A673 (cell line): ENCODE data around the gene TRAP1.

Source experiments
- EZH2 ChIP-seq: fragments of 200-600 bp; sonication (generic); IDR thresholded peaks from 2 replicates; pipeline ENCODE4 v1.6.1; 2017; ENCODE audit warnings: borderline replicate concordance, low read depth, mild to moderate bottlenecking, mixed read lengths, antibody characterized with exemption, low read length; ENCODE audit not compliant: poor library complexity, severe bottlenecking
- TF ChIP-seq, protein P1 (sequence below): fragments of 300-800, 200-600 bp; sonication (generic); conservative IDR thresholded peaks from 2 replicates; pipeline ENCODE4 v1.5.1; 2017; ENCODE audit warnings: low read depth, mild to moderate bottlenecking, antibody characterized with exemption, low read length, moderate library complexity, mixed read lengths

DNA sequence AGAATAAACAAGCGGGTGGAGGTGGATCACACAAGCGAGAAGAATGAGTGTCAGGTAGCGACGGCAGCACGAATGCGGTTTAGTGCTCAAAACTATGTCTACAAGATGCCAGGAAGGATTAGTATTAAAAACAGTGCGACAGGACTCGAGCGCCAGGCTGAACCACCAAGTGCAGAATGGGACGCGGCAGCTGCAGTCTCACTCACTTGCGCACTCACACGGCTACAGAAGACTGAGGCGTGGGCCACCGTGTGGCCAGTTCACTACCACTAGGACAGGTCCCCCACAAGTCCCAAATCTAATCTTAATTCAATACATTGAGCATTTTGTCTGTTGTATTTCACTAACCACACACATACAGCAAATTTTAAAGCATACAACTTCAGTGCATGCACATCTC, 35.7 kb upstream of the TRAP1 start:
- TF ChIP-seq, protein P1, sequence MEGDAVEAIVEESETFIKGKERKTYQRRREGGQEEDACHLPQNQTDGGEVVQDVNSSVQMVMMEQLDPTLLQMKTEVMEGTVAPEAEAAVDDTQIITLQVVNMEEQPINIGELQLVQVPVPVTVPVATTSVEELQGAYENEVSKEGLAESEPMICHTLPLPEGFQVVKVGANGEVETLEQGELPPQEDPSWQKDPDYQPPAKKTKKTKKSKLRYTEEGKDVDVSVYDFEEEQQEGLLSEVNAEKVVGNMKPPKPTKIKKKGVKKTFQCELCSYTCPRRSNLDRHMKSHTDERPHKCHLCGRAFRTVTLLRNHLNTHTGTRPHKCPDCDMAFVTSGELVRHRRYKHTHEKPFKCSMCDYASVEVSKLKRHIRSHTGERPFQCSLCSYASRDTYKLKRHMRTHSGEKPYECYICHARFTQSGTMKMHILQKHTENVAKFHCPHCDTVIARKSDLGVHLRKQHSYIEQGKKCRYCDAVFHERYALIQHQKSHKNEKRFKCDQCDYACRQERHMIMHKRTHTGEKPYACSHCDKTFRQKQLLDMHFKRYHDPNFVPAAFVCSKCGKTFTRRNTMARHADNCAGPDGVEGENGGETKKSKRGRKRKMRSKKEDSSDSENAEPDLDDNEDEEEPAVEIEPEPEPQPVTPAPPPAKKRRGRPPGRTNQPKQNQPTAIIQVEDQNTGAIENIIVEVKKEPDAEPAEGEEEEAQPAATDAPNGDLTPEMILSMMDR: no peak
- TF ChIP-seq EZH2: no peak
